Measurements from ENCODE around the gene CPEB4. TPM values are rescaled to one million over a fixed set of nuclear protein-coding genes. Genes with fewer than 3 reads are reported as not detected.

CPEB4 gene
- total and polyA plus RNA-seq, 2 donors (not counting 1 experiment from before 2014, with no cell fraction given) = 8.4 to 26.0 TPM

GRCh38 chr5:173883347-173883924 lies 4.7 kb upstream of the CPEB4 start:
- H3K27ac Mint-ChIP-seq = peak overlapping the region; percentile 38
- 100% methylated on average over 2 of the region's 3 CpGs for whole genome bisulfite sequencing (ENCODE audit: insufficient coverage)
- Histone ChIP-seq H2AFZ (ENCODE audit: insufficient read depth, low read depth, low read length, poor library complexity, severe bottlenecking) (no peak overlapping the region), H3K36me3 (replicated peaks in 1 of 2; ENCODE audit: control extremely low read depth in 1 of 2, control insufficient read depth in 1 of 2, extremely low read depth in 1 of 2, insufficient read depth in 2 of 2, low read length in 1 of 2) (no peaks in the 10 kb centered on the region), H3K4me1 (ENCODE audit: control insufficient read depth in 2 of 2, insufficient read depth in 2 of 2, low read length in 2 of 2) (peaks cover 32 to 40% of the 10 kb centered on the region in 2 donors), H3K27me3 (replicated peaks in 1 of 4; ENCODE audit: control extremely low read depth in 1 of 4, control insufficient read depth in 3 of 4, insufficient read depth in 4 of 4, low read length in 3 of 4) (no peaks in the 10 kb centered on the region), H4K20me1 (ENCODE audit: control insufficient read depth, insufficient read depth, low read length, poor library complexity, severe bottlenecking) (peaks cover 2% of the 10 kb centered on the region), H3K4me3 (ENCODE audit: control extremely low read depth in 1 of 5, extremely low read depth in 1 of 5, insufficient read depth in 1 of 5, low read depth in 2 of 5, low read length in 4 of 5) (no peak overlapping the region), H3K79me2 (ENCODE audit: control insufficient read depth, insufficient read depth, low read length) (peaks cover 4% of the 10 kb centered on the region), H3K9me3 (ENCODE audit: control extremely low read depth in 1 of 3, control insufficient read depth in 2 of 3, insufficient read depth in 1 of 3, low read length in 2 of 3) (peaks cover 1 to 11% (median 8%) of the 10 kb centered on the region in 3 donors), H3K9ac (ENCODE audit: low read length) (no peak overlapping the region), H3K4me2 (replicated peaks; ENCODE audit: low read depth, low read length, poor library complexity, severe bottlenecking) (no peak overlapping the region), H3K27ac (ENCODE audit: low read length in 2 of 2) (no peak overlapping the region)
- POLR2A ChIA-PET = no interaction called here
- intact Hi-C loops (cut with micrococcal nuclease) = no loop called here
- H3K4me1 Mint-ChIP-seq = peaks cover 52% of the 10 kb centered on the region
- no peak for ATAC-seq (ENCODE audit: low read depth)
- DNase-seq = no peak
- H3K4me3 Mint-ChIP-seq = no peak overlapping the region
- TF ChIP-seq CTCF (IDR thresholded peaks at IDR 0.05) (no peak), EZH2 (IDR thresholded peaks at IDR 0.05; ENCODE audit: borderline replicate concordance, insufficient read depth, low read depth, low read length, poor library complexity, severe bottlenecking) (no peak)
- no peaks in the 10 kb centered on the region for H3K27me3 Mint-ChIP-seq
- CTCF ChIA-PET = interaction anchor here (1.2 to 5.1 kb wide), 5 partner anchors 61 to 265 kb away, joined by 3 to 60 read pairs (median 18); partner anchors contain the start of gene BOD1
- peaks cover 7% of the 10 kb centered on the region for H3K9me3 Mint-ChIP-seq (ENCODE audit: insufficient read depth)

- Histone ChIP-seq H4K20me1 (ENCODE audit: control insufficient read depth, insufficient read depth, low read length, poor library complexity, severe bottlenecking) (peaks cover 5% of the 10 kb centered on the region), H3K4me1 (ENCODE audit: control insufficient read depth in 2 of 2, insufficient read depth in 2 of 2, low read length in 2 of 2) (peaks cover 36 to 41% of the 10 kb centered on the region in 2 donors), H3K9ac (ENCODE audit: low read length) (peak overlapping the region; percentile 28), H3K27me3 (replicated peaks in 1 of 4; ENCODE audit: control extremely low read depth in 1 of 4, control insufficient read depth in 3 of 4, insufficient read depth in 4 of 4, low read length in 3 of 4) (no peaks in the 10 kb centered on the region), H3K27ac (ENCODE audit: low read length in 2 of 2) (peak overlapping the region; percentile 51 to 70), H3K79me2 (ENCODE audit: control insufficient read depth, insufficient read depth, low read length) (peaks cover 14% of the 10 kb centered on the region), H3K4me2 (replicated peaks; ENCODE audit: low read depth, low read length, poor library complexity, severe bottlenecking) (peak overlapping the region; percentile 68), H3K4me3 (ENCODE audit: control extremely low read depth in 1 of 5, extremely low read depth in 1 of 5, insufficient read depth in 1 of 5, low read depth in 2 of 5, low read length in 4 of 5) (peak overlapping the region in 1 of 5 experiments; percentile 2), H3K9me3 (ENCODE audit: control extremely low read depth in 1 of 3, control insufficient read depth in 2 of 3, insufficient read depth in 1 of 3, low read length in 2 of 3) (peaks cover 1 to 11% (median 8%) of the 10 kb centered on the region in 3 donors), H3K36me3 (replicated peaks in 1 of 2; ENCODE audit: control extremely low read depth in 1 of 2, control insufficient read depth in 1 of 2, extremely low read depth in 1 of 2, insufficient read depth in 2 of 2, low read length in 1 of 2) (no peaks in the 10 kb centered on the region), H2AFZ (ENCODE audit: insufficient read depth, low read depth, low read length, poor library complexity, severe bottlenecking) (peak overlapping the region; percentile 57)
- ATAC-seq (ENCODE audit: low read depth) (peak; percentile 8), DNase-seq (peak; percentile 66)
- WGBS (ENCODE audit: insufficient coverage) = 29% methylated on average over 2 of the region's 2 CpGs
- TF ChIP-seq CTCF (IDR thresholded peaks at IDR 0.05) (no peak), EZH2 (IDR thresholded peaks at IDR 0.05; ENCODE audit: borderline replicate concordance, insufficient read depth, low read depth, low read length, poor library complexity, severe bottlenecking) (no peak)
- CTCF ChIA-PET = interaction anchor here (0.7 to 5.1 kb wide), 18 partner anchors 11 to 267 kb away, joined by 3 to 60 read pairs (median 8); partner anchors contain the start of gene BOD1
- intact Hi-C loops (cut with micrococcal nuclease) = loop anchor here (1.0 to 5.0 kb wide), 4 partner anchors 63 to 827 kb away; partner anchors contain the start of gene CREBRF
- H3K4me1 Mint-ChIP-seq = peaks cover 57% of the 10 kb centered on the region
- POLR2A ChIA-PET = interaction anchor here (0.6 to 2.4 kb wide), 4 partner anchors 63 to 204 kb away, joined by 3 to 7 read pairs (median 6); no protein-coding TSS in a partner anchor
- no peaks in the 10 kb centered on the region for H3K27me3 Mint-ChIP-seq
- peak overlapping the region; percentile 69 for H3K4me3 Mint-ChIP-seq
- H3K27ac Mint-ChIP-seq = peak overlapping the region; percentile 82
- H3K9me3 Mint-ChIP-seq (ENCODE audit: insufficient read depth) = peaks cover 7% of the 10 kb centered on the region
Observed at GRCh38 chr5:173884402-173885053, 3.6 kb upstream of the CPEB4 start.

All from B cell (primary cell).